H1 (cell line): Measurements from ENCODE around the gene BCL2L1. TPM values are rescaled to one million over a fixed set of nuclear protein-coding genes. Genes with fewer than 3 reads are reported as not detected.

ENCODE experiments used
- CTCF ChIA-PET: fragments of 300-600 bp; sonication (Branson Sonifier 250); formaldehyde crosslinking; loops from one replicate; lab custom pipeline; 2021; ENCODE audit not compliant: partially characterized antibody; lab: Charles Lee
- POLR2A ChIA-PET: fragments of 300-600 bp; sonication (Branson Sonifier 250); formaldehyde crosslinking; loops from one replicate; lab custom pipeline; 2021; ENCODE audit warnings: inconsistent platforms; ENCODE audit not compliant: partially characterized antibody; lab: Charles Lee
- DNase-seq, 2 experiments: peaks; one replicate each; pipeline versions ENCODE4 v3.0.0 to v3.0.0-alpha.2; 2010 to 2022; ENCODE audit warnings: low spot score in 2 of 2, low read depth in 1 of 2, mixed read lengths in 1 of 2
- FAIRE-seq: peaks from 2 replicates; lab custom pipeline; 2011; peaks lifted over from hg19 to GRCh38; lab: Jason Lieb, UNC
- H2AFZ ChIP-seq: 2 replicates; pipeline ENCODE4 v1.8.1; 2012; ENCODE audit warnings: low read length, inconsistent platforms
- H2AK5ac ChIP-seq: 2 replicates; pipeline ENCODE4 v1.6.1; 2013; ENCODE audit warnings: low read depth, low read length
- H2BK120ac ChIP-seq: replicated peaks from 2 replicates; pipeline ENCODE3; 2013; ENCODE audit warnings: low read depth, low read length, inconsistent platforms
- H2BK12ac ChIP-seq: 2 replicates; pipeline ENCODE4 v1.6.1; 2013; ENCODE audit warnings: low read depth, low read length
- H2BK15ac ChIP-seq: 2 replicates; pipeline ENCODE4 v1.6.1; 2013; ENCODE audit warnings: low read length
- H2BK20ac ChIP-seq: 2 replicates; pipeline ENCODE4 v1.6.1; 2013; ENCODE audit warnings: low read length
- H2BK5ac ChIP-seq: 2 replicates; pipeline ENCODE4 v1.6.1; 2013; ENCODE audit warnings: low read depth, low read length
- H3K14ac ChIP-seq: 2 replicates; pipeline ENCODE4 v1.6.1; 2013; ENCODE audit warnings: inconsistent platforms; ENCODE audit not compliant: insufficient read length
- H3K18ac ChIP-seq: 2 replicates; pipeline ENCODE4 v1.6.1; 2013; ENCODE audit warnings: low read length; ENCODE audit errors: extremely low read depth
- H3K23ac ChIP-seq: 2 replicates; pipeline ENCODE4 v1.6.1; 2013; ENCODE audit warnings: inconsistent platforms; ENCODE audit not compliant: insufficient read length
- H3K23me2 ChIP-seq: 2 replicates; pipeline ENCODE4 v1.6.1; 2013; ENCODE audit warnings: low read depth, low read length
- H3K27ac ChIP-seq: 2 replicates; pipeline ENCODE4 v1.6.1; 2011; ENCODE audit warnings: low read depth, low read length, inconsistent platforms
- H3K27me3 ChIP-seq, 4 experiments: replicated peaks in 1 of 4; 1 replicate in 1 of 4; 2 replicates in 3 of 4; pipeline versions ENCODE4 v1.6.1 to v1.8.1; 2011 to 2013; ENCODE audit warnings: low read length in 3 of 4, mild to moderate bottlenecking in 3 of 4, inconsistent platforms in 2 of 4, mixed read lengths in 2 of 4, moderate library complexity in 1 of 4; ENCODE audit not compliant: control insufficient read depth in 3 of 4, insufficient read depth in 3 of 4; ENCODE audit errors: extremely low read depth in 1 of 4
- H3K36me3 ChIP-seq, 4 experiments: 2 replicates each; pipeline versions ENCODE4 v1.6.1 to v1.8.1; 2011 to 2013; ENCODE audit warnings: mild to moderate bottlenecking in 4 of 4, low read length in 3 of 4, moderate library complexity in 2 of 4, control low read depth in 1 of 4, inconsistent platforms in 1 of 4; ENCODE audit not compliant: insufficient read depth in 4 of 4, control insufficient read depth in 2 of 4
- H3K4ac ChIP-seq: replicated peaks from 2 replicates; pipeline ENCODE3; 2013; ENCODE audit warnings: low read length, low read depth, mixed read lengths, inconsistent platforms; ENCODE audit not compliant: insufficient read length
- H3K4me1 ChIP-seq, 4 experiments: replicated peaks in 1 of 4; 1 replicate in 1 of 4; 2 replicates in 3 of 4; pipeline versions ENCODE4 v1.6.1 to v1.8.1; 2011 to 2013; ENCODE audit warnings: low read length in 3 of 4, inconsistent platforms in 2 of 4, mixed read lengths in 1 of 4; ENCODE audit not compliant: insufficient read depth in 4 of 4, control insufficient read depth in 3 of 4
- H3K4me2 ChIP-seq, 2 experiments: 2 replicates each; pipeline versions ENCODE4 v1.6.1 to v1.8.1; 2011 to 2013; ENCODE audit warnings: low read depth in 2 of 2, low read length in 2 of 2, control low read depth in 1 of 2, inconsistent platforms in 1 of 2, mild to moderate bottlenecking in 1 of 2; ENCODE audit not compliant: insufficient read depth in 1 of 2
- H3K4me3 ChIP-seq, 4 experiments: fragments of 200-600, 300-600 bp in 1 of 4; sonication (generic), shearing (Covaris generic), sonication (Bioruptor Twin) in 1 of 4; 2 replicates each; pipeline versions ENCODE4 v1.5.1 to v1.8.1; 2011 to 2016; ENCODE audit warnings: low read length in 4 of 4, low read depth in 3 of 4, control low read depth in 2 of 4, inconsistent platforms in 2 of 4, mild to moderate bottlenecking in 2 of 4, mixed read lengths in 1 of 4, moderate library complexity in 1 of 4; ENCODE audit not compliant: insufficient read depth in 2 of 4; ENCODE audit errors: extremely low read depth in 1 of 4
- H3K56ac ChIP-seq: replicated peaks from 2 replicates; pipeline ENCODE3; 2013; ENCODE audit warnings: low read depth, mild to moderate bottlenecking, mixed read lengths, low read length, inconsistent platforms; ENCODE audit not compliant: insufficient read length
- H3K79me1 ChIP-seq: 2 replicates; pipeline ENCODE4 v1.6.1; 2013; ENCODE audit warnings: low read depth, low read length, control low read depth
- H3K79me2 ChIP-seq, 2 experiments: 2 replicates each; pipeline versions ENCODE4 v1.6.1 to v1.8.1; 2012 to 2013; ENCODE audit warnings: low read length in 2 of 2, mild to moderate bottlenecking in 2 of 2, inconsistent platforms in 1 of 2; ENCODE audit not compliant: insufficient read depth in 2 of 2, control insufficient read depth in 1 of 2
- H3K9ac ChIP-seq, 4 experiments: replicated peaks in 1 of 4; 1 replicate in 1 of 4; 2 replicates in 3 of 4; pipeline versions ENCODE4 v1.6.1 to v1.8.1; 2011 to 2013; ENCODE audit warnings: low read depth in 3 of 4, low read length in 3 of 4, control low read depth in 2 of 4, mild to moderate bottlenecking in 2 of 4, moderate library complexity in 2 of 4, inconsistent platforms in 1 of 4; ENCODE audit errors: extremely low read depth in 1 of 4
- H3K9me3 ChIP-seq, 2 experiments: 2 replicates each; pipeline versions ENCODE4 v1.6.1 to v1.8.1; 2012 to 2013; ENCODE audit warnings: mild to moderate bottlenecking in 2 of 2, moderate library complexity in 2 of 2, control low read depth in 1 of 2, inconsistent platforms in 1 of 2, low read depth in 1 of 2, low read length in 1 of 2, mixed read lengths in 1 of 2; ENCODE audit not compliant: insufficient read depth in 2 of 2
- H4K20me1 ChIP-seq, 2 experiments: replicated peaks in 1 of 2; 2 replicates each; pipeline versions ENCODE3 to v1.8.1; 2011 to 2013; ENCODE audit warnings: inconsistent platforms in 2 of 2, low read length in 2 of 2, mild to moderate bottlenecking in 1 of 2; ENCODE audit not compliant: insufficient read depth in 2 of 2, control insufficient read depth in 1 of 2
- H4K5ac ChIP-seq: 2 replicates; pipeline ENCODE4 v1.6.1; 2013; ENCODE audit warnings: low read length, low read depth, mixed read lengths, inconsistent platforms; ENCODE audit not compliant: insufficient read length
- H4K8ac ChIP-seq: 2 replicates; pipeline ENCODE4 v1.8.0; 2013; ENCODE audit warnings: mild to moderate bottlenecking, moderate library complexity, low read length, inconsistent platforms; ENCODE audit not compliant: insufficient read depth; ENCODE audit errors: extremely low read depth
- H4K91ac ChIP-seq: replicated peaks from 2 replicates; pipeline ENCODE3; 2013; ENCODE audit warnings: low read length, mixed read lengths, inconsistent platforms; ENCODE audit not compliant: insufficient read length
- SP1 ChIP-seq: IDR thresholded peaks from 2 replicates; pipeline ENCODE4 v1.6.1; 2011; ENCODE audit warnings: low read depth, low read length
- SP2 ChIP-seq: IDR thresholded peaks from 2 replicates; pipeline ENCODE4 v1.6.1; 2012; ENCODE audit warnings: mild to moderate bottlenecking, low read length, inconsistent platforms
- USF2 ChIP-seq: IDR thresholded peaks from 2 replicates; pipeline ENCODE4 v1.6.1; 2011; ENCODE audit warnings: low read length, improper control_type of control experiment
- WGBS, 2 experiments: shearing (Covaris generic) in 1 of 2; methylation state at CpG; one replicate each; pipeline versions ENCODE4 v1.1.6 to v1.1.7; 2013 to 2015; ENCODE audit warnings: low lambda C conversion rate in 2 of 2, mixed read lengths in 2 of 2, inconsistent platforms in 1 of 2, low coverage in 1 of 2, missing lambda C conversion rate in 1 of 2; ENCODE audit not compliant: insufficient replicate concordance in 2 of 2, insufficient coverage in 1 of 2, insufficient read length in 1 of 2; ENCODE audit errors: extremely low coverage in 1 of 2, missing lambda C conversion rate in 1 of 2; 5-methylcytosine and 5-hydroxymethylcytosine counted together
- polyA plus RNA-seq, 7 experiments: library from polyadenylated mRNA; depleted of rRNA in 3 of 7; stranded (reverse) in 5 of 7; unstranded in 2 of 7; fragments of >200 nt in 5 of 7; fragments of 200-250 nt in 2 of 7; gene quantifications; 1 replicate in 5 of 7; 2 replicates in 1 of 7; 4 replicates in 1 of 7; pipeline versions ENCODE4 v1.2.1 to v1.2.3, GENCODE V29; 2011 to 2013; ENCODE audit warnings: missing spikeins in 2 of 7, mixed read lengths in 2 of 7
- total RNA-seq: library from RNA; stranded (reverse); fragmentation: NEBNext Ultra II Directional; extraction: Animal tissue kit (Norgen Biotek cat#: 25700); gene quantifications from 2 replicates; pipeline ENCODE4 v1.2.1, GENCODE V29; 2021

The BCL2L1 gene
- total and polyA plus RNA-seq, 2 of the 8 experiments (the other 6 are each of a cell fraction or from before 2014, with no cell fraction given): 64.9 to 66.1 TPM

GRCh38 chr20:31615416-31615815 lies 107.3 kb downstream of the BCL2L1 start:
- Histone ChIP-seq H3K4me3 (no peak overlapping the region), H2BK12ac (no peak overlapping the region), H3K4ac (no peak overlapping the region), H3K56ac (no peak overlapping the region), H3K27ac (no peak overlapping the region), H3K27me3 (no peaks in the 10 kb centered on the region; a peak in 2 of 7 replicates), H3K23ac (no peak overlapping the region), H2BK5ac (no peak overlapping the region), H3K79me2 (no peaks in the 10 kb centered on the region), H3K23me2 (no peaks in the 10 kb centered on the region), H3K9me3 (no peaks in the 10 kb centered on the region), H4K91ac (no peak overlapping the region), H3K9ac (no peak overlapping the region), H2BK20ac (no peak overlapping the region), H2BK15ac (no peak overlapping the region), H4K20me1 (no peaks in the 10 kb centered on the region), H4K8ac (no peak overlapping the region), H3K4me2 (no peak overlapping the region), H3K36me3 (no peaks in the 10 kb centered on the region), H2BK120ac (no peak overlapping the region), H3K18ac (no peak overlapping the region), H3K79me1 (no peaks in the 10 kb centered on the region), H2AK5ac (no peak overlapping the region), H3K4me1 (peaks cover 0 to 7% (median 5%) of the 10 kb centered on the region in 4 experiments; a peak in 5 of 7 replicates), H2AFZ (no peak overlapping the region), H4K5ac (no peak overlapping the region), H3K14ac (no peak overlapping the region)
- CTCF ChIA-PET: interaction anchor here (0.9 to 32.8 kb wide), 2 partner anchors 50 to 101 kb away, joined by 3 to 1559 read pairs; partner anchors contain the start of gene HM13
- POLR2A ChIA-PET: interaction anchor here (0.7 to 26.1 kb wide), 3 partner anchors 8 to 46 kb away, joined by 3 to 1033 read pairs (median 3); partner anchors contain the start of gene ID1
- no peak for TF ChIP-seq SP2
- TF ChIP-seq SP1: no peak
- TF ChIP-seq USF2: no peak
- 87% methylated on average over 8 of the region's 8 CpGs; no CpG with 5 or more reads in 1 of the 2 experiments for WGBS, 2 experiments
- no peak for DNase-seq
- no peak for FAIRE-seq
